ENCODE results near the gene XAF1.
"Not testable (repeated sequence)": the region's sequence is repeated elsewhere in the genome, so short reads cannot be mapped to it uniquely, and the experiment has no call there.

XAF1 gene

DNA sequence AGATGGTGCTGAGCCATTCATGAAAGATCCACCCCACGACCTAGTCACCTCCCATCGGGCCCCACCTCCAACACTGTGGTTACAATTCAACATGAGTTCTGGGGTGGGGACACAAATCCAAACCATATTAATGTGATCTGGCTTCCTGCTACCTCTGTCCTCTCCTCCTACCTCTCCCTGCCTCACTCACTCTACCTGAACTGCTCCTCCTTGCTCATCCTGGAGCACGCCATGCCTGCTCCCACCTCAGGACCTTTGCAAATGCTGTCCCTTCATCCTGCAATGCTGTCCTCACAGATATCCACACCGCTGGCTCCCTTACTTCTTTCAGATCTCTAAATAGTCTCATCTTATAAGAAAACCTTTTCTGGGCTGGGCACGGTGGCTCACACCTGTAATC is 31.8 kb upstream of the XAF1 start:
- no peak overlapping the region for H3K4me3 Mint-ChIP-seq
- no peaks in the 10 kb centered on the region for H3K9me3 Mint-ChIP-seq
- no peak overlapping the region for H3K27ac Mint-ChIP-seq
- H3K36me3 Mint-ChIP-seq (ENCODE audit: low read depth), result no peaks in the 10 kb centered on the region
- no peak for DNase-seq
- peaks cover 48% of the 10 kb centered on the region for H3K27me3 Mint-ChIP-seq
- H3K4me1 Mint-ChIP-seq (ENCODE audit: low read depth), result no peaks in the 10 kb centered on the region

DNA sequence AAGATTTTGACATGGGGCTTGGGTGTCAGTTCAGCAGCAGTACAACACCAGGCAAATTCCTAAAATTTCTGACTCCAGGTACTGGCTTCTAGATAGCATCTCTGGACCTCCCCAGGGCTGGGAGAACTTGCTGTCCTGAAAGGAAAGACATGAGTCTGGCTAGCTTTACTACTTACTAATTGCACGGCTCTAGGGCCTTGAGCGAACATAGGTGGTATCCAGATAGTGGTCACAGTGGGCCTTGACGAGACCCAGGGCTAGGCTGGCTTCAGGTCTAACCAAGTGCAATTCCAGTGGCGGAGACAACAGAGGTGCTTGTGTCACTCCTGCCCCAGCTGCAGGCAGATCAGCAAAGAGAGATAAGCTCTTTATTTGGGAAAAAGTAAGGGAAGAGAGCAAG is 26.3 kb upstream of the XAF1 start:
- H3K27ac Mint-ChIP-seq, result no peak overlapping the region
- DNase-seq, result no peak

DNA sequence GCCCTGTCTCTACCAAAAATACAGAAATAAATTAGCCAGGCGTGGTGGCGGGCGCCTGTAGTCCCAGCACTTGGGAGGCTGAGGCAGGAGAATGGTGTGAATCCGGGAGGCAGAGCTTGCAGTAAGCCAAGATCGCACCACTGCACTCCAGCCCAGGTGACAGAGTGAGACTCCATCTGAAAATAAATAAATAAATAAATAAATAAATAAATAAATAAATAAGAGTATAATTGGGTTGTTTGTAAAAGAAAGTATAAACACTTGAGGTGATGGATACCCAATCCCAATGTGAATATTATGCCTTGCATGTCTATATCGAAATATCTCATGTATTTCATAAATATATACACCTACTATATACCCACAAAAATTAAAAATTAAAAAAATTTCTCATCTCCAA is 9.2 kb upstream of the XAF1 start:
- not testable (repeated sequence) for H3K4me1 Mint-ChIP-seq (ENCODE audit: low read depth); H3K9me3 Mint-ChIP-seq; H3K4me3 Mint-ChIP-seq; H3K27ac Mint-ChIP-seq; DNase-seq; H3K36me3 Mint-ChIP-seq (ENCODE audit: low read depth)
- H3K27me3 Mint-ChIP-seq, result peaks cover 15% of the 10 kb centered on the region

More for the DNA sequence above, 26.3 kb upstream of the XAF1 start:
- no peak overlapping the region for H3K4me3 Mint-ChIP-seq
- no peaks in the 10 kb centered on the region for H3K4me1 Mint-ChIP-seq (ENCODE audit: low read depth)
- H3K36me3 Mint-ChIP-seq (ENCODE audit: low read depth), result no peaks in the 10 kb centered on the region
- peaks cover 11% of the 10 kb centered on the region for H3K27me3 Mint-ChIP-seq
- H3K9me3 Mint-ChIP-seq, result no peaks in the 10 kb centered on the region

- Mint-ChIP-seq H3K27me3 (peaks cover 9% of the 10 kb centered on the region), H3K9me3 (no peaks in the 10 kb centered on the region), H3K36me3 (ENCODE audit: low read depth) (no peaks in the 10 kb centered on the region), H3K4me3 (no peak overlapping the region), H3K27ac (no peak overlapping the region), H3K4me1 (ENCODE audit: low read depth) (peaks cover 16% of the 10 kb centered on the region)
- DNase-seq, result no peak
Observed at GRCh38 chr17:6748617-6749016, 7.2 kb upstream of the XAF1 start.

DNA sequence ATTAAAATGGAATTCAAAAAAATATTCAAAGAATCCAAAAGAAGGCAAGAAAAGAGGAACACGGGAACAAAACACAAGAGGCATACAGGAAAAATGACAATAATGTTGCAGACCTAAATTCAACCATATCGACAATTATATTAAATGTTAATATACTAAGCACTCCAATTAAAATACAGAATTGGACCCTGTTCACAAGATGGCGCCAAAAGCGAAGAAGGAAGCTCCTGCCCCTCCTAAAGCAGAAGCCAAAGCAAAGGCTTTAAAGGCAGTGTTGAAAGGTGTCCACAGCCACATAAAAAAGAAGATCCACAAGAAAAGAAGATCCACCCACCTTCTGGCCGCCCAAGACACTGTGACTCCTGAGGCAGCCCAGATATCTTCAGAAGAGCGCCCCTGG is 6.3 kb upstream of the XAF1 start:
- DNase-seq, result no peak
- H3K36me3 Mint-ChIP-seq (ENCODE audit: low read depth), result no peaks in the 10 kb centered on the region
- no peak overlapping the region for H3K27ac Mint-ChIP-seq
- no peaks in the 10 kb centered on the region for H3K9me3 Mint-ChIP-seq
- H3K4me1 Mint-ChIP-seq (ENCODE audit: low read depth), result peaks cover 21% of the 10 kb centered on the region
- peaks cover 4% of the 10 kb centered on the region for H3K27me3 Mint-ChIP-seq
- no peak overlapping the region for H3K4me3 Mint-ChIP-seq

GRCh38 chr17:6752068-6752909 is 3.6 kb upstream of the XAF1 start:
- no peaks in the 10 kb centered on the region for H3K9me3 Mint-ChIP-seq
- H3K36me3 Mint-ChIP-seq (ENCODE audit: low read depth), result no peaks in the 10 kb centered on the region
- peaks cover 46% of the 10 kb centered on the region for H3K4me1 Mint-ChIP-seq (ENCODE audit: low read depth)
- H3K4me3 Mint-ChIP-seq, result no peak overlapping the region
- DNase-seq, result no peak
- H3K27me3 Mint-ChIP-seq, result no peaks in the 10 kb centered on the region
- peak overlapping the region; percentile 82 for H3K27ac Mint-ChIP-seq

- Mint-ChIP-seq H3K36me3 (ENCODE audit: low read depth) (peaks cover 3% of the 10 kb centered on the region), H3K27ac (peak overlapping the region; percentile 82), H3K27me3 (no peaks in the 10 kb centered on the region), H3K4me3 (no peak overlapping the region), H3K9me3 (no peaks in the 10 kb centered on the region), H3K4me1 (ENCODE audit: low read depth) (peaks cover 52% of the 10 kb centered on the region)
- peak; percentile 43 for DNase-seq
Observed at GRCh38 chr17:6753006-6753445, 2.8 kb upstream of the XAF1 start.

DNA sequence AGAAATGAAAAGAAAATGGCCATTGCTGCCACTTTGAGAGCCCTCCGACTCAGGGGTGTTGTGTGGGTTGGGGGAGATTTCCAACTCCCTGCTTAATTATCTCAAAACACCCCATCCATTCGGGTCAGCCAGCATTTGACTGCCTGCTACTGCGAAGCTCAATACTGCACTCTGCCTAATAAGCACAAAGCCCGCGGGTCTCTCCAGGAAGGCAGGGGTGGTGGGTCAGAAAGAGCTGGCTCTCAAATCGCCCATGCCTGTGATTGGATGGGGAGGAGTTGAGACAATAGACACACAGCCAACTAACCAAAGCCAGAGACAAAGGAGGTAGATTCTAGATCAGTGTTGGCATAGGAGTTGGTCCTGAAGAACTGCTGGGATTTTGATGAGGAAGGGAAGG is 2.3 kb upstream of the XAF1 start:
- no peak for DNase-seq
- Mint-ChIP-seq H3K4me1 (ENCODE audit: low read depth) (peaks cover 58% of the 10 kb centered on the region), H3K27me3 (no peaks in the 10 kb centered on the region), H3K36me3 (ENCODE audit: low read depth) (peaks cover 9% of the 10 kb centered on the region), H3K9me3 (no peaks in the 10 kb centered on the region), H3K4me3 (no peak overlapping the region), H3K27ac (peak overlapping the region; percentile 47)

- DNase-seq, result no peak
- Mint-ChIP-seq H3K4me3 (peak overlapping the region; percentile 83), H3K36me3 (ENCODE audit: low read depth) (peaks cover 21% of the 10 kb centered on the region), H3K27me3 (no peaks in the 10 kb centered on the region), H3K9me3 (no peaks in the 10 kb centered on the region), H3K4me1 (ENCODE audit: low read depth) (peaks cover 58% of the 10 kb centered on the region), H3K27ac (peak overlapping the region; percentile 91)
Observed at GRCh38 chr17:6755281-6755680, 565 bp upstream of the XAF1 start.

GRCh38 chr17:6756425-6757031 is 682 bp downstream of the XAF1 start:
- Mint-ChIP-seq H3K4me1 (ENCODE audit: low read depth) (peaks cover 58% of the 10 kb centered on the region), H3K9me3 (no peaks in the 10 kb centered on the region), H3K27me3 (no peaks in the 10 kb centered on the region), H3K27ac (peak overlapping the region; percentile 91), H3K4me3 (peak overlapping the region; percentile 83), H3K36me3 (ENCODE audit: low read depth) (peaks cover 33% of the 10 kb centered on the region)
- peak; percentile 45 for DNase-seq

DNA sequence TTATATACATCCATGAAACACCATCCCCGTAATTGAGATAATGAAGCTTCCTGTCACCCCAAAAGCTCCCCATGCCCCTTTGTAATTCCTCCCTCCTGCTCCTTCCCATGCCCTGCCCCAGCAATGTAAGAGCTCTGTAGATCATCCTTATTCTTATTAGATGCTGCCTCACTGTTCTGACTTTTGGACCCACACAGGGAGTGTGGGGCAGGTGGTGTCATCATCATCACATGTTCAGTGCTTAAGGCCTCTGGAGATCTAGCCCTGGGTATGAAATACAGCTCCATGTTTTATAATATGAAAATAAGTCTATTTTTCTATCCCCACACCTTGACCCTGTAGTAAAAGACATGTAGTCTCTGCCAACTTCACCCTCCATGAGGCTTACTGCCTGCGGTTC is 1.9 kb downstream of the XAF1 start:
- H3K27me3 Mint-ChIP-seq, result no peaks in the 10 kb centered on the region
- peak overlapping the region; percentile 37 for H3K4me3 Mint-ChIP-seq
- no peaks in the 10 kb centered on the region for H3K9me3 Mint-ChIP-seq
- H3K27ac Mint-ChIP-seq, result peak overlapping the region; percentile 53
- no peak for DNase-seq
- peaks cover 50% of the 10 kb centered on the region for H3K4me1 Mint-ChIP-seq (ENCODE audit: low read depth)
- peaks cover 45% of the 10 kb centered on the region for H3K36me3 Mint-ChIP-seq (ENCODE audit: low read depth)

DNA sequence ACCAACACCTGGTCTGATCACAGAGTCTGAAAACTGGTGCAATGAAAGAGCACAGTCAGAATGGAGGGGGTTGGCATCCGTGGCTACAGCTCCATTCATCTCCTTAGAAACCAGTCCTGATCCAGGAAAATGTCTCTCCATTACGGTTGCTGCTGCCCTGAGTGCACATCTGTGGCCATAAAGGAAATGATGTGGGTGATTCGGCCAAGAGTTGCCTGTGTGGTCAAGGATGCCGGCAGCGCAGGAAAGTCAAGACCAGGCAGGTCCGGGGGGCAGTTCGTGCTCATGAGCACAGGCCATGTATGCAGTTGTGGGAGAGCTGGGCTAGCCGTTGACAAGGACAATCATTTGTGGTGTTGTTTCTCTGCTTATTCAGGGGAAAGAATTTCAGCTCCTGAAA is 5.9 kb downstream of the XAF1 start:
- peaks cover 13% of the 10 kb centered on the region for H3K9me3 Mint-ChIP-seq
- no peak overlapping the region for H3K27ac Mint-ChIP-seq
- no peak overlapping the region for H3K4me3 Mint-ChIP-seq
- peaks cover 16% of the 10 kb centered on the region for H3K4me1 Mint-ChIP-seq (ENCODE audit: low read depth)
- H3K27me3 Mint-ChIP-seq, result no peaks in the 10 kb centered on the region
- DNase-seq, result no peak
- H3K36me3 Mint-ChIP-seq (ENCODE audit: low read depth), result peaks cover 85% of the 10 kb centered on the region

DNA sequence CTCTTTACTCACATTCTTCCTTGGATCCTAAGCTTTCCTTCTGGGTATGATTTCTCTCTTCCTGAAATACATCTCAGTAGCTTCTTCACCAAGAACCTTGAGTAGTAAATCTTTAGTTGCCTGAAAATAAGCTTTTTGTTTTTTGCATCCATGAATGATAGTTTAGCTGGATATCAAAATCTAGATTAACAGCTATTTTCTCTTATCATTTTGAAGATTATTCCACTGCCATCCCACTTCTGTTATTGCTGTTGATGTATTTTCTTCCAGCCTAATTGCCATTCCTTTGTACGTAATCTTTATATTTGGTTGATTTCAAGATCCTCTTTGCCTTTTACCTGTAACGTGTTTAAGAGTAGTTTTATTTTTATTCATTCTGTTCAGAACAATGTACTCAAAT is 12.6 kb downstream of the XAF1 start:
- Mint-ChIP-seq H3K9me3 (peaks cover 47% of the 10 kb centered on the region), H3K27ac (no peak overlapping the region), H3K27me3 (no peaks in the 10 kb centered on the region), H3K4me1 (ENCODE audit: low read depth) (no peaks in the 10 kb centered on the region), H3K4me3 (no peak overlapping the region), H3K36me3 (ENCODE audit: low read depth) (peaks cover 98% of the 10 kb centered on the region)
- DNase-seq, result no peak

GRCh38 chr17:6772016-6772415 is 16.2 kb downstream of the XAF1 start:
- Mint-ChIP-seq H3K9me3 (peaks cover 49% of the 10 kb centered on the region), H3K4me1 (ENCODE audit: low read depth) (peaks cover 3% of the 10 kb centered on the region), H3K4me3 (no peak overlapping the region), H3K27ac (no peak overlapping the region), H3K27me3 (peaks cover 26% of the 10 kb centered on the region), H3K36me3 (ENCODE audit: low read depth) (peaks cover 77% of the 10 kb centered on the region)
- no peak for DNase-seq

DNA sequence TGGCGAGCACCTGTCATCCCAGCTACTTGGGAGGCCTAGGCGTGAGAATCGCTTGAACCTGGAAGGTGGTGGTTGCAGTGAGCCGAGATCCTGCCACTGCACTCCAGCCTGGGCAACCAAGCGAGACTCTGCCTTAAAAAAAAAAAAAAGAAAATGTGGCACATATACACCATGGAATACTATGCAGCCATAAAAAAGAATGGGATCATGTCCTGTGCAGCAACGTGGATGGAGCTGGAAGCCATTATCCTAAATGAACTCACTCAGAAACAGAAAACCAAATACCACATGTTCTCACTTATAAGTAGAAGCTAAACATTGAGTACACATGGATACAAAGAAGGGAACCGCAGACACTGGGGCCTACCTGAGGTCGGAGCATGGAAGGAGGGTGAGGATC is 19.1 kb downstream of the XAF1 start:
- not testable (repeated sequence) for H3K4me1 Mint-ChIP-seq (ENCODE audit: low read depth); H3K4me3 Mint-ChIP-seq

More for the DNA sequence above, 19.1 kb downstream of the XAF1 start:
- not testable (repeated sequence) for DNase-seq, H3K27ac Mint-ChIP-seq
- Mint-ChIP-seq H3K27me3 (peaks cover 55% of the 10 kb centered on the region), H3K36me3 (ENCODE audit: low read depth) (peaks cover 49% of the 10 kb centered on the region), H3K9me3 (peaks cover 25% of the 10 kb centered on the region)
